Kidney epithelial cell (primary cell): Measurements from ENCODE around the gene HTR3C. TPM values are rescaled to one million over a fixed set of nuclear protein-coding genes. Genes with fewer than 3 reads are reported as not detected.
"Not testable (repeated sequence)": the region's sequence is repeated elsewhere in the genome, so short reads cannot be mapped to it uniquely, and the experiment has no call there.

ENCODE experiments used
- DNase-seq: peaks from one replicate; pipeline ENCODE4 v3.0.0-alpha.2; 2010; ENCODE audit warnings: low read depth
- H3K27me3 ChIP-seq: 2 replicates; pipeline ENCODE4 v1.6.0; 2011; ENCODE audit warnings: low read length; ENCODE audit not compliant: control insufficient read depth, insufficient read depth
- H3K36me3 ChIP-seq: 2 replicates; pipeline ENCODE4 v1.5.1; 2011; ENCODE audit warnings: low read length; ENCODE audit not compliant: control insufficient read depth, insufficient read depth
- H3K4me3 ChIP-seq: 2 replicates; pipeline ENCODE4 v1.5.1; 2011; ENCODE audit warnings: low read depth, mild to moderate bottlenecking, control low read depth, low read length
- CTCF ChIP-seq: IDR thresholded peaks from 2 replicates; pipeline ENCODE4 v1.5.1; 2011; ENCODE audit warnings: mild to moderate bottlenecking, moderate library complexity, low read length, control low read depth, inconsistent platforms; ENCODE audit not compliant: insufficient read depth, poor library complexity, severe bottlenecking
- total RNA-seq: library from RNA; depleted of rRNA; stranded (reverse); fragments of >200 nt; gene quantifications from 2 replicates; pipeline ENCODE4 v1.2.3, GENCODE V29; 2015

HTR3C gene
- total RNA-seq, 1 donor from 2014 or later, result not detected

- Histone ChIP-seq H3K36me3 (no peaks in the 10 kb centered on the region), H3K4me3 (no peak overlapping the region), H3K27me3 (no peaks in the 10 kb centered on the region)
- no peak for TF ChIP-seq CTCF
- no peak for DNase-seq
These were observed 22.3 kb upstream of the HTR3C start for GRCh38 chr3:184030536-184030935.

GRCh38 chr3:184031187-184031792, 21.6 kb upstream of the HTR3C start, which contains the start of gene HTR3D:
Gene HTR3D (plus strand): TSS chr3:184031742. CDS start chr3:184031742, 0 bp downstream.
- H3K27me3 ChIP-seq, result no peaks in the 10 kb centered on the region
- peak; percentile 69 for DNase-seq
- TF ChIP-seq CTCF, result no peak
- H3K36me3 ChIP-seq, result no peaks in the 10 kb centered on the region
- no peak within 1 kb of the TSS for H3K4me3 ChIP-seq

GRCh38 chr3:184037816-184038215, 15.0 kb upstream of the HTR3C start:
- no peaks in the 10 kb centered on the region for H3K36me3 ChIP-seq
- no peak for DNase-seq
- no peak for TF ChIP-seq CTCF
- H3K27me3 ChIP-seq, result no peaks in the 10 kb centered on the region
- no peak overlapping the region for H3K4me3 ChIP-seq

GRCh38 chr3:184038307-184038706, 14.5 kb upstream of the HTR3C start:
- DNase-seq, H3K27me3 ChIP-seq, H3K4me3 ChIP-seq, H3K36me3 ChIP-seq: not testable (repeated sequence)

- DNase-seq, result no peak
- H3K27me3 ChIP-seq, result no peaks in the 10 kb centered on the region
- TF ChIP-seq CTCF, result no peak
- H3K36me3 ChIP-seq, result no peaks in the 10 kb centered on the region
- no peak overlapping the region for H3K4me3 ChIP-seq
These were observed 13.4 kb upstream of the HTR3C start for GRCh38 chr3:184039414-184039813.

- Histone ChIP-seq H3K27me3 (no peaks in the 10 kb centered on the region), H3K36me3 (no peaks in the 10 kb centered on the region), H3K4me3 (no peak overlapping the region)
- no peak for DNase-seq
- TF ChIP-seq CTCF, result peak; percentile 44
These were observed 12.8 kb upstream of the HTR3C start for GRCh38 chr3:184040010-184040409.
